Esophagus squamous epithelium (tissue), 5 donors: ENCODE results near the gene AK6. TPM values are rescaled to one million over a fixed set of nuclear protein-coding genes. Genes with fewer than 3 reads are reported as not detected.

Source experiments
- DNase-seq: peaks from one replicate; lab custom pipeline; 2025; lab: John Stamatoyannopoulos, UW
- H3K27ac ChIP-seq, 4 donors: fragments of 200-600 bp; sonication (generic); one replicate each; pipeline ENCODE4 v1.5.1; 2016 to 2019; ENCODE audit warnings: mild to moderate bottlenecking in 1 of 4
- H3K27me3 ChIP-seq, 4 donors: fragments of 200-600 bp; sonication (generic); 1 replicate in 3 of 4; 2 replicates in 1 of 4; pipeline versions ENCODE4 v1.5.1 to v1.6.0; 2017 to 2021; ENCODE audit warnings: antibody characterized with exemption in 1 of 4
- H3K36me3 ChIP-seq, 3 donors: fragments of 200-600 bp; sonication (generic); one replicate each; pipeline ENCODE4 v1.5.1; 2016 to 2019
- H3K4me1 ChIP-seq, 3 donors: fragments of 200-600 bp; sonication (generic); one replicate each; pipeline ENCODE4 v1.5.1; 2017 to 2019
- H3K4me3 ChIP-seq, 4 donors: fragments of 200-600 bp; sonication (generic); 1 replicate in 3 of 4; 2 replicates in 1 of 4; pipeline ENCODE4 v1.5.1; 2016 to 2019; ENCODE audit warnings: mild to moderate bottlenecking in 2 of 4, moderate library complexity in 1 of 4
- H3K9me3 ChIP-seq, 3 donors: fragments of 200-600 bp; sonication (generic); one replicate each; pipeline ENCODE4 v1.5.1; 2016 to 2019
- CTCF ChIP-seq, 6 experiments: fragments of 450-650 bp in 4 of 6; fragments of 200-600 bp in 2 of 6; sonication (generic) in 2 of 6; IDR thresholded peaks; one replicate each; pipeline ENCODE4 v1.5.1; 2016 to 2019; ENCODE audit warnings: antibody characterized with exemption in 6 of 6, mild to moderate bottlenecking in 4 of 6, moderate library complexity in 4 of 6
- POLR2A ChIP-seq, 4 donors: fragments of 450-650 bp; IDR thresholded peaks; one replicate each; pipeline ENCODE4 v1.6.1; 2017; ENCODE audit warnings: antibody characterized with exemption in 4 of 4, mild to moderate bottlenecking in 4 of 4, moderate library complexity in 3 of 4
- WGBS, 2 donors: methylation state at CpG; one replicate each; pipeline ENCODE4 v1.1.5; 2018; 5-methylcytosine and 5-hydroxymethylcytosine counted together
- intact Hi-C: fragments of 100-400 bp; cut with DNase I; formaldehyde crosslinking; loops from one replicate; pipeline ENCODE4 v1.15.0; 2022
- total RNA-seq, 4 donors: library from RNA; depleted of rRNA; stranded (reverse); fragments of >200 nt; gene quantifications; one replicate each; pipeline ENCODE4 v1.1.0, GENCODE V29; 2016
- donor health status: DM: yes; HTN: yes; CAD: no.

AK6 gene
- 10 to 100 TPM; 10.7 to 23.0 (median 13.8) TPM for total RNA-seq

- intact Hi-C loops, result no loop called here
- Histone ChIP-seq H3K27ac (peak within 1 kb of the TSS; percentile 93 to 98 (median 96)), H3K4me3 (peak within 1 kb of the TSS; percentile 70 to 91 (median 76)), H3K9me3 (no peaks in the 10 kb centered on the region), H3K4me1 (peaks cover 11 to 56% (median 21%) of the 10 kb centered on the region in 3 donors), H3K27me3 (no peaks in the 10 kb centered on the region), H3K36me3 (peaks cover 0 to 40% (median 0%) of the 10 kb centered on the region in 3 donors)
- WGBS, 2 donors, result 7% methylated on average over 3 of the region's 66 CpGs; no CpG with 5 or more reads in 1 of the 2 donors
- DNase-seq, result peak; percentile 66
- TF ChIP-seq POLR2A (IDR thresholded peaks at IDR 0.05) (peak in 2 of 4 donors; percentile 47 to 69), CTCF (IDR thresholded peaks at IDR 0.05) (peak in 1 of 6 experiments; percentile 9)
Measured at GRCh38 chr5:69369340-69370121, at the start of gene AK6, which contains the start of the genes RAD17 and TAF9. AK6 (minus strand) TSS chr5:69369520; CDS start chr5:69369490, 30 bp downstream. RAD17 (plus strand) TSS chr5:69369818; CDS start chr5:69372209, 2,391 bp downstream. TAF9 (minus strand) TSS chr5:69369520; CDS start chr5:69365737, 3,783 bp downstream.

GRCh38 chr5:69418554-69418953, 49.2 kb upstream of the AK6 start:
- DNase-seq, result no peak
- no peak overlapping the region for H3K27ac ChIP-seq
- intact Hi-C loops, result no loop called here
- H3K36me3 ChIP-seq, result peaks cover 0 to 32% (median 0%) of the 10 kb centered on the region in 3 donors
- peaks cover 0 to 19% (median 0%) of the 10 kb centered on the region in 3 donors for H3K4me1 ChIP-seq
- TF ChIP-seq POLR2A (IDR thresholded peaks at IDR 0.05) (no peak), CTCF (IDR thresholded peaks at IDR 0.05) (no peak)
- no peaks in the 10 kb centered on the region for H3K27me3 ChIP-seq
- H3K4me3 ChIP-seq, result no peak overlapping the region
- 96 to 100% methylated on average over 3 of the region's 3 CpGs for WGBS, 2 donors
- no peaks in the 10 kb centered on the region for H3K9me3 ChIP-seq

GRCh38 chr5:69416699-69417098, 47.4 kb upstream of the AK6 start:
- intact Hi-C loops, result no loop called here
- no peak for DNase-seq

GRCh38 chr5:69416180-69416579, 46.9 kb upstream of the AK6 start:
- peak overlapping the region in 3 of 4 donors; percentile 86 to 93 (median 89) for H3K27ac ChIP-seq
- 41 to 68% methylated on average over 6 of the region's 6 CpGs for WGBS, 2 donors
- intact Hi-C loops, result no loop called here
- peaks cover 0 to 19% (median 0%) of the 10 kb centered on the region in 3 donors for H3K4me1 ChIP-seq
- TF ChIP-seq POLR2A (IDR thresholded peaks at IDR 0.05), result no peak
- no peak for TF ChIP-seq CTCF (IDR thresholded peaks at IDR 0.05)
- DNase-seq, result no peak
- peak overlapping the region; percentile 58 to 85 (median 75) for H3K4me3 ChIP-seq
- H3K36me3 ChIP-seq, result peaks cover 0 to 45% (median 0%) of the 10 kb centered on the region in 3 donors
- no peaks in the 10 kb centered on the region for H3K9me3 ChIP-seq
- H3K27me3 ChIP-seq, result no peaks in the 10 kb centered on the region

More at GRCh38 chr5:69416699-69417098, 47.4 kb upstream of the AK6 start:
- no peak for TF ChIP-seq CTCF (IDR thresholded peaks at IDR 0.05)
- TF ChIP-seq POLR2A (IDR thresholded peaks at IDR 0.05), result no peak
- no peaks in the 10 kb centered on the region for H3K27me3 ChIP-seq
- H3K4me1 ChIP-seq, result peaks cover 0 to 19% (median 0%) of the 10 kb centered on the region in 3 donors
- H3K9me3 ChIP-seq, result no peaks in the 10 kb centered on the region
- H3K27ac ChIP-seq, result peak overlapping the region in 2 of 4 donors; percentile 86 to 93
- H3K36me3 ChIP-seq, result peaks cover 0 to 40% (median 0%) of the 10 kb centered on the region in 3 donors
- H3K4me3 ChIP-seq, result peak overlapping the region in 1 of 4 donors; percentile 79

- intact Hi-C loops, result no loop called here
- peak overlapping the region; percentile 86 to 93 (median 88) for H3K27ac ChIP-seq
- DNase-seq, result no peak
Measured at GRCh38 chr5:69415584-69415958, 46.3 kb upstream of the AK6 start.

More at GRCh38 chr5:69415584-69415958, 46.3 kb upstream of the AK6 start:
- Histone ChIP-seq H3K36me3 (peaks cover 0 to 51% (median 0%) of the 10 kb centered on the region in 3 donors), H3K9me3 (no peaks in the 10 kb centered on the region), H3K27me3 (no peaks in the 10 kb centered on the region), H3K4me3 (peak overlapping the region; percentile 58 to 85 (median 75)), H3K4me1 (peaks cover 0 to 19% (median 0%) of the 10 kb centered on the region in 3 donors)
- TF ChIP-seq CTCF (IDR thresholded peaks at IDR 0.05), result no peak
- no peak for TF ChIP-seq POLR2A (IDR thresholded peaks at IDR 0.05)
- 31 to 47% methylated on average over 14 to 15 of the region's 18 CpGs for WGBS, 2 donors
